NCI-H2029 treated with DMSO at 0.1 percent for 48 hours (cell line): Measurements from ENCODE around the gene DHX58.

Experiments used
- DNase-seq: peaks from one replicate; lab custom pipeline; 2025; lab: John Stamatoyannopoulos, UW

The DHX58 gene

DNA sequence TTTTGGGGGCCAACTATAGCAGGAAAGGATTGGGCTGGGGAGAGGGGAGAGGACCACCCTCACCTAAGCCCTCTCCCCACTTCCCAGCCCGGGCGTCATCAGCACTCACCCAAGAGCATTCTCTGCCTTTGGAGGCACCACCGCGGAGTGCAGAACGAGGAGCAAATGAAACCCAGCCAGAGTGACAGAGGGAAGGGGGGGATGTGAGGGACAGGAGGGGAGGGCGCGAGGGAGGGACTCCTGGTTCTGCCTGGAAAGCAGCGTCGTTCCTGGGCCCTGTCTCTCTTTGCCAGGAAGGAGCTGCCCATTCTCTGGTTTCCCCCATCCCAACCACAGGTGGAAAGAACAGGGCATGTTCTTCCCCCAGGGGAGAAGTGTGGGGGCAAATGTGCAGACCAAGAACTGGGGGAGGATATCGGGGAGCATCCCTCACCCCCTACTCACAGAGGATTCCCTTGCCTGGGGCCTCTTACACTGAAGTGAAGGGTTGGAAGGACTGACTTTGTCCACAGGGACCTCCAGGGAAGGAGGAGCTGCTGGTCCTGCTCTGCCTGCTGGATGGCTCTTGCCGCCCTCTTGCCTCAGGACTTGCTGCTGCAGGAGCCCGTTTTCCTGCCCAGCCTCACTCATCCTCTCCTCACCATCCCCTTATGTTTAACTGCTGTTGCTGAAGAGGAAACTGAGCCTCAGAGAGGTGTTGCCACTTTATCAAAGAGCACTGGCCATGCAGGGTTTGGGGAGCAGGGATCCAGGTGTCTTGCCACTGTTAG lies 58.6 kb downstream of the DHX58 start:
- no peak for DNase-seq

DNA sequence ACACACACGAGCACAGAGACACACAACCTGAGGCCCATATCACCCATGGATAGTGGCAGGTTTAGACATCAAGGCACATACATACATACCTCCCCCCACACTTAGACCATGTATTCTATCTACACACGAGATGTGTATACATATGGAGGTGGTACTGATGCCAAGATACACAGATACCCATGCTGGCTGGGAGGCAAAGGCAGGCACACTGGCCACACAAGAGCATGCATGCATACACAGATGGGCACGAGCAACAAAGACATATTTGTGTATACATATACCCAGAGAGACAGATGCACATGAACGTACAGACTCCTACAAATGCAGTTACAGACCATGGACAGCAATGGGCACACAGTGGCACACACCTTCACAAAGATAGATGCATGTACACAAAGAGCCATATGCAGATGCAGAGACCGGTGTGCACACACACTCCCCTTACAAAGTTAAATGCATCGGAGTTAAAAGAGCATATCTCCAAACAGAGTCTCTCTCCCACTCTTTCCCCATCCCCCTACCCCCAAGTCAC lies 60.1 kb downstream of the DHX58 start:
- no peak for DNase-seq

DNA sequence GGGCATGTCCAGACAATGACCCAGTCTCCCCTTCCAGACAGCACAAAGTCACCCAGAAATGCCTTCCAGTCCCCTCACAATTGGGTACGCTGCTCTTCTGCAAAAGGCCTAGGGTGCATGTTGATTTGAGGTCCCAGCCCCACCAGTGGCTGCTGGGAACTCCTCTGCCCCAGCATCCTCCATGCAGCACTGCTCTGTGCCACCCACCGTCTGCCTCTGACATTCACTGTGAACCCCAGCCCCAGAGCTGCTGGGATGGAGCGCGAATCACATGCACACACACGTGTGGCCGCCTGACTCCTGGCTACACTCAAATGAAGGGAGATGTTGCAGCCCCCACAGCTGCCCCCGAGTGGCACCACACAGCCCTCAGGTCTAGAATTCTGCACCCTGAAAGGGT lies 60.9 kb downstream of the DHX58 start:
- no peak for DNase-seq
